Measurements from ENCODE around the gene MAP3K6. TPM values are rescaled to one million over a fixed set of nuclear protein-coding genes. Genes with fewer than 3 reads are reported as not detected.
A peak's percentile ranks its signal among the peaks of the same experiment; 100 is the strongest.

MAP3K6 gene
- total and polyA plus RNA-seq, 2 of the 13 experiments (the other 11 are each of a cell fraction or from before 2014, with no cell fraction given), result 2.7 to 3.2 TPM

GRCh38 chr1:27366113-27366410, 699 bp downstream of the MAP3K6 start:
- BruUV-seq (replicated peaks), result no TSS peak
- Histone ChIP-seq H3K4me3 (replicated peaks in 1 of 3; ENCODE audit: insufficient read depth in 1 of 3, low read depth in 2 of 3, low read length in 3 of 3) (peak overlapping the region; percentile 64 to 84 (median 84); a peak in 5 of 6 replicates), H3K4me1 (ENCODE audit: insufficient read depth, low read length) (peaks cover 27% of the 10 kb centered on the region), H3K9me3 (ENCODE audit: low read length) (no peaks in the 10 kb centered on the region), H3K79me2 (ENCODE audit: insufficient read depth, low read length) (no peaks in the 10 kb centered on the region), H2AFZ (ENCODE audit: low read length) (no peak overlapping the region), H3K27ac (ENCODE audit: extremely low read length, insufficient read depth, low read length) (peak overlapping the region; percentile 33), H3K27me3 (ENCODE audit: control insufficient read depth in 1 of 2, insufficient read depth in 2 of 2, low read length in 2 of 2) (peaks cover 2 to 16% of the 10 kb centered on the region in 2 experiments; a peak in 3 of 5 replicates), H3K36me3 (replicated peaks in 1 of 2; ENCODE audit: control insufficient read depth in 1 of 2, insufficient read depth in 2 of 2, low read length in 2 of 2) (no peaks in the 10 kb centered on the region), H3K4me2 (ENCODE audit: low read depth, low read length) (peak overlapping the region; percentile 84), H4K20me1 (ENCODE audit: insufficient read depth, low read length) (no peaks in the 10 kb centered on the region), H3K9ac (ENCODE audit: insufficient read depth, low read depth, low read length) (peak overlapping the region; percentile 66; the same call in 1 of the 2 replicates)
- no peak for FAIRE-seq
- peak; percentile 52 for DNase-seq (ENCODE audit: low spot score)
- WGBS (ENCODE audit: low lambda C conversion rate), result 3% methylated on average over 10 of the region's 30 CpGs
- in situ Hi-C loops (cut with HindIII; ENCODE audit: extremely low pct_ligation_motif_present, low pct_unique_long_range_greater_than_20kb) (no loop called here), intact Hi-C loops (cut with micrococcal nuclease; ENCODE audit: unreplicated experiment) (no loop called here)
- ChIA-PET POLR2A (interaction anchor here (0.6 to 3.2 kb wide), 14 partner anchors 12 to 407 kb away, joined by 3 to 20 read pairs (median 4); partner anchors contain the start of genes FAM76A, IFI6, SLC9A1 and STX12), CTCF (ENCODE audit: low intra/inter-chr PET ratio, low total read pairs) (interaction anchor here (1.1 kb wide), 1 partner anchor 22 kb away, joined by 3 read pairs; no protein-coding TSS in a partner anchor)
- peak; percentile 64 for ATAC-seq
- TF ChIP-seq FOXC1 (CRISPR knock-in tag; IDR thresholded peaks at IDR 0.05; ENCODE audit: borderline replicate concordance) (no peak), PAX8 (CRISPR knock-in tag; IDR thresholded peaks at IDR 0.05; ENCODE audit: borderline replicate concordance) (no peak), ZNF800 (CRISPR knock-in tag; IDR thresholded peaks at IDR 0.05) (no peak), ZNF253 (CRISPR knock-in tag; IDR thresholded peaks at IDR 0.05; ENCODE audit: borderline replicate concordance) (no peak), ZFY (CRISPR knock-in tag; IDR thresholded peaks at IDR 0.05) (peak; percentile 40; the same call in 1 of the 2 replicates), ETV5 (CRISPR knock-in tag; IDR thresholded peaks at IDR 0.05; ENCODE audit: borderline replicate concordance) (0 out of 2 replicates have a peak, but pooled peaks have one; percentile 10), MXI1 (IDR thresholded peaks at IDR 0.05; ENCODE audit: borderline replicate concordance, low read depth, low read length) (peak; percentile 49; the same call in 1 of the 3 replicates), KMT2B (CRISPR knock-in tag; IDR thresholded peaks at IDR 0.05) (no peak), BHLHE40 (IDR thresholded peaks at IDR 0.05; ENCODE audit: low read length) (0 out of 2 replicates have a peak, but pooled peaks have one; percentile 10), ZNF710 (CRISPR knock-in tag; IDR thresholded peaks at IDR 0.05; ENCODE audit: borderline replicate concordance) (no peak), MEF2D (CRISPR knock-in tag; IDR thresholded peaks at IDR 0.05) (no peak), ZBTB1 (CRISPR knock-in tag; IDR thresholded peaks at IDR 0.05; ENCODE audit: borderline replicate concordance) (no peak), ZSCAN22 (CRISPR knock-in tag; IDR thresholded peaks at IDR 0.05) (no peak), SP5 (CRISPR knock-in tag; IDR thresholded peaks at IDR 0.05; ENCODE audit: borderline replicate concordance, low read depth) (peak; percentile 29; the same call in 1 of the 2 replicates), ZNF572 (CRISPR knock-in tag; IDR thresholded peaks at IDR 0.05) (no peak), SIN3A (IDR thresholded peaks at IDR 0.05; ENCODE audit: borderline replicate concordance, low read depth, low read length) (peak; percentile 14; the same call in 1 of the 2 replicates), HNRNPLL (IDR thresholded peaks at IDR 0.05; ENCODE audit: low read depth, low read length, poor library complexity, severe bottlenecking) (peak; percentile 97), HMGXB4 (CRISPR knock-in tag; IDR thresholded peaks at IDR 0.05; ENCODE audit: borderline replicate concordance in 1 of 2, low read depth in 1 of 2) (peak in 1 of 2 experiments; percentile 18; a peak in 1 of 4 replicates)
